ENCODE data around the gene KCNIP3.

The KCNIP3 gene

DNA sequence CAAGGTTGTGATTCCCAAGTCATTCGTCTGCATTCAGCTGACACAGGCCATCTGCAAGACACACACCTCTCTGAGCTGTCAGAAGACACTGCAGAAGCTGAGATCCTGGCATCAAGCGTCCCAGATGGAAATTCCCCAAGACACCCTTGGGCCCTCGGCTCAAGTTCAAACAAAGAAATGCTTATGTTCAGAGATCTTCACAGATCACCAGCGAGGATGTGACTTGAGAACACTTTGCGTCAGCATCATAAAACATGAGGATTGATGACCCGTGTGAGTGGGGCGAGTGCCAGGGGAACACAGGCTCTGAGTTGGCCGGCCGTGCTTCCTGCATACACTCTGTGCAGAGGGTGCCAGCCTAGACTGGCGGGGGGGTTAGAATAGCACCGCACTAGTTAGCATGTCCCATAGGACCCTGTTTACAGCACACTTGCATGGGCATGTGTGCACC is 36.8 kb downstream of the KCNIP3 start:
- no peak overlapping the region for H3K4me3 ChIP-seq (ENCODE audit: low read depth, low read length)
- DNase-seq (ENCODE audit: low read depth): no peak

DNA sequence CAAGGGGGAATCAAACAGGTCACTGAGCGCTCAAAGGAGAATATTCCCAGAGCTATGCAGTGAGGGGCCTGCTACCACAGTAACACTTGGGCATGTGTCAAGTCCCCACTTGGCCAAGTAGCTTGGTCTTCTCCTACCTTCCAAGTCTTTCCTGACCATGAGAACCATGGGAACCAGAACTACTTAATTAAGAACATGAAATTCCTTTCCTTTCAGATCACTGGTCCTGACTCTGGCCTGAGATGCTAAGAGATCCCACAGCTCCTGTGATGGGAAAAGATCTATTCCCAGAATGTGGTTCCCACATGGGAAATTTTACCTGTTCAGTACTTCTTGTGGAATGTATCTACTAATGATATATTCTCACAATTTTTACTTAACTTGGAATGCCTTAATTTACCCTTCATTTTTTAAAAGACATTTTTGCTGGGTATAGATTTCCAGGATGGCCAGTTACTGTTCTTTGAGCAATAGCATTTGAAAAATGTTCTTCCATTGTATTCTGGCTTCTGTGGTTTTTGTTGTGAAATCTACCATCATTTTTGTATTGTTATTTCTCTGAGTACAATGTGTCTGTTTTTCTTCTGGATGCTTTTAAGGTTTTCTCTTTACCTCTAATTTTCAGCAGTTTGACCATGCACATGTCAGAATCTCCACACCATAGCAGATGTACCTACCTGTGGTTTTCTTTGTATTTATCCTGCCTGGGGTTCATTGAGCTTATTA is 37.9 kb downstream of the KCNIP3 start:
- no peak overlapping the region for H3K4me3 ChIP-seq (ENCODE audit: low read depth, low read length)
- TF ChIP-seq, protein P1, sequence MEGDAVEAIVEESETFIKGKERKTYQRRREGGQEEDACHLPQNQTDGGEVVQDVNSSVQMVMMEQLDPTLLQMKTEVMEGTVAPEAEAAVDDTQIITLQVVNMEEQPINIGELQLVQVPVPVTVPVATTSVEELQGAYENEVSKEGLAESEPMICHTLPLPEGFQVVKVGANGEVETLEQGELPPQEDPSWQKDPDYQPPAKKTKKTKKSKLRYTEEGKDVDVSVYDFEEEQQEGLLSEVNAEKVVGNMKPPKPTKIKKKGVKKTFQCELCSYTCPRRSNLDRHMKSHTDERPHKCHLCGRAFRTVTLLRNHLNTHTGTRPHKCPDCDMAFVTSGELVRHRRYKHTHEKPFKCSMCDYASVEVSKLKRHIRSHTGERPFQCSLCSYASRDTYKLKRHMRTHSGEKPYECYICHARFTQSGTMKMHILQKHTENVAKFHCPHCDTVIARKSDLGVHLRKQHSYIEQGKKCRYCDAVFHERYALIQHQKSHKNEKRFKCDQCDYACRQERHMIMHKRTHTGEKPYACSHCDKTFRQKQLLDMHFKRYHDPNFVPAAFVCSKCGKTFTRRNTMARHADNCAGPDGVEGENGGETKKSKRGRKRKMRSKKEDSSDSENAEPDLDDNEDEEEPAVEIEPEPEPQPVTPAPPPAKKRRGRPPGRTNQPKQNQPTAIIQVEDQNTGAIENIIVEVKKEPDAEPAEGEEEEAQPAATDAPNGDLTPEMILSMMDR (IDR thresholded peaks at IDR 0.05; ENCODE audit: low read depth, low read length, missing control alignments): no peak
- DNase-seq (ENCODE audit: low read depth): no peak

More for the DNA sequence above, 36.8 kb downstream of the KCNIP3 start:
- TF ChIP-seq, protein P1 (IDR thresholded peaks at IDR 0.05; ENCODE audit: low read depth, low read length, missing control alignments): no peak

DNA sequence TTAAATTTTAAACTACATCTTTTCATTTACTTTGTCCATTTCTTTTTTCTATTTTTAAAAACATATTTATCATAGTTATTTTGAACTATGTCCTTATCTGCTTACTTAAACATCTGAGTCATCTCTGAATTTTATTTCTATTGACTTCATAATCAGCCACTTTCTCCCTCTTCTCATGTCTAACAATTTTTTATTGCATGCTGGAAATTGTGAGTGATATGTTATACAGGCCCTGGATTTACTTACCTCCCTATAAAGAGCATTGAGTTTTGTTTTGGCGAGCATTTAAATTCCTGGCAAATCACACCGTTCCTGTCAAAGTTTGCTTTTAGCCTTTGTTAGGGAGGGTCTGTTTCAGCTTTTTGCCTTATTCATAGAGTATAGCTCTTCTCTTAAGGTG is 39.3 kb downstream of the KCNIP3 start:
- no peak for DNase-seq (ENCODE audit: low read depth)
- no peak overlapping the region for H3K4me3 ChIP-seq (ENCODE audit: low read depth, low read length)
- TF ChIP-seq, protein P1 (IDR thresholded peaks at IDR 0.05; ENCODE audit: low read depth, low read length, missing control alignments): no peak

DNA sequence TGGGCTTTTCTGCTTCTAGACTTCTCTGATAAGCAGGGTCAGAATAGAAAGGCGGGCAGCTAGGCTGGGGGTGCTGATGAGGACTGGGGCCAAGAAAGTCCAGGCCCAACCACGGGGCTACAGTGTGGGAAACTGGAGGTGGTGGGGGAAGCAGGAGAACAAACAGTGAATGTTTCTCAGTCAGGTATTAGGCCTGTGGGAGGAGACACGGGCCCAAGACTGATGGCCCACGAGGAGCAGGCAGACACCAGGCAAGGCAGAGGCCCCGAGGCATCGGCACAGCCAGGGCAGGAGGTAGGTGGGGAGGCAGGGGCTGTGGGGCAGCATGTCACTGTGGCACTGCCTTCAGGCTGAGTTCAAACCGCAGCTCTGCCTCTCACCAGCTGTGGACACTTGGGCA is 40.7 kb downstream of the KCNIP3 start:
- no peak for DNase-seq (ENCODE audit: low read depth)
- H3K4me3 ChIP-seq (ENCODE audit: low read depth, low read length): no peak overlapping the region
- TF ChIP-seq, protein P1 (IDR thresholded peaks at IDR 0.05; ENCODE audit: low read depth, low read length, missing control alignments): no peak

DNA sequence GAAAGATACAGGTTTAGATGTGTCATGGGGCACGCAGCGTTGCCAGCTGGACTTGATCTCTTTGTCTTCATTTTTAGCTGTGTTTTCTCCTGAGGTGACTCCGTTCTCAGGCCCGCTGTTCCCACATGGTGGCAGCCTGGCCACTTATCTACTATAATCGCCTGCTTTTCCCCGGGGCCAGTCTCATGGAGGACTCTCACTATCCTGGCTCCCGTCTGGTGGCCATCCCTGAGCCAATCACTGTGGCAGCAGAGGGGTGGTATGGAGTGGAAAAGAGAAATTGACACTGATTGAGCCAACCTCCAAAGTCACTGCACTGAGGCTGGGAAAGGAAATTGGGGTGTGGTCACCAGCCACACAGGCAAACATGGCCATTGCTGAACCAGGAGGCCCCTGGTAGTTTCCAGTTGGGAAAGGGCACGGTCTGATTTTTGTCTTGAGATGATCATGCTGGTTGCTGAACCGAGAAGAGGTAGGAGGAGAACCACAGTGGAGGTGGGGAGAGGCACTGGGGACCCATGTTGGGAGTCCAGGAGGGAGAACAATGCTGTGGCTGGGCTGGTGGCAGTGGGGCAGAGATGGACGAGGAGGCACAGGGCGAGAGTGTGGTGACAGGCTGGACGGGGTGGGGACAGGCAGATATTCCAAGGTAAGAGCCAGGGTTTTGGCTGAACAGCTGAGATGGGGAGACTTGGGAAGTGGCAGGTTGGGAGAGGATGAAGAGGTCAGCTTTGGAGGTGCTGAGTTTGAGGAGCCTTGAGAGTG is 45.6 kb downstream of the KCNIP3 start:
- H3K4me3 ChIP-seq (ENCODE audit: low read depth, low read length): no peak overlapping the region
- TF ChIP-seq, protein P1 (IDR thresholded peaks at IDR 0.05; ENCODE audit: low read depth, low read length, missing control alignments): no peak
- no peak for DNase-seq (ENCODE audit: low read depth)

DNA sequence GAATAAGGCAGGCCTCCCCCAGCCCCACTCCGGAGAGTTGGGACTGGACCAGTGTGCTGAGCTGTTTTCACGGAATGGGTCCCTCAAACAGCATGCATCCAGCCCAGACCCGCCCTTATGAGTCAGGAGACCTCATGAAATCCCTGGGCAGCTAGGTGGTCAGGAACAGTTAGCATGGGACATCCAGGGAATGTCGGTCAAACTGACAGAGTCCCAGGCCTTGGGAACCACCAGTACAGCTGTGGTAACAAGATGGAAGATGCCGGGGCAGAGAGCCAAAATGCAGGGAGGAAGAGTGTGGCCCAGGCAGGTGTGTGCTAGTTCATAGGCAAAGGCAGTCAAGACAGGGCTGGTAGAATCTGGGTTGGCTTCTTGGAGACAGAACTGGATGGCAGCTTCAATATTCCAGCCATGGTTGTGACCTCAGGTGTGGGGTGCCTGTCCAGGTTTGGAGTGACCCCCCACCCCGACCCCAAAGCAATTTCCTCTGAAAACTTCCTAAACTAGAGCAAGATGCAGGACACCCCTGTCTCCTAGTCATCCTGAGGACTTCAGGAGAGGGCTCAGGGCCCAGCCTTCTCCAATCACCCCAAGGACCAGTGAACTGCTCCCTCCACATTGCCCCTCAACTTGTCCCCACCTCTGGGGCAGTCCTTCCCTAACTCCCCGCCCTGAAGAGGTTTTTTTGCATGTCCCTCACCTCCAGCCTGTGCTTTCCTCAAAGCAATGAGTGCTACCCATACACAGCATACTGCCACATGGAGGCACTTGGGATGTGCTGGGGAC is 46.5 kb downstream of the KCNIP3 start:
- DNase-seq (ENCODE audit: low read depth): no peak
- TF ChIP-seq, protein P1 (IDR thresholded peaks at IDR 0.05; ENCODE audit: low read depth, low read length, missing control alignments): no peak

More for the DNA sequence above, 46.5 kb downstream of the KCNIP3 start:
- H3K4me3 ChIP-seq (ENCODE audit: low read depth, low read length): no peak overlapping the region
